PC-9 (cell line): ENCODE data around the gene SDHC.

Source experiments
- EZH2 ChIP-seq: fragments of 200-600 bp; sonication (generic); IDR thresholded peaks from 2 replicates; pipeline ENCODE4 v1.8.0; 2017; ENCODE audit warnings: antibody characterized with exemption, low read depth
- TF ChIP-seq, protein P1 (sequence below): fragments of 200-600 bp; sonication (generic); conservative IDR thresholded peaks from 2 replicates; pipeline ENCODE4 v1.6.1; 2017; ENCODE audit warnings: mixed run types, antibody characterized with exemption, mild to moderate bottlenecking, moderate library complexity

- TF ChIP-seq, protein P1, sequence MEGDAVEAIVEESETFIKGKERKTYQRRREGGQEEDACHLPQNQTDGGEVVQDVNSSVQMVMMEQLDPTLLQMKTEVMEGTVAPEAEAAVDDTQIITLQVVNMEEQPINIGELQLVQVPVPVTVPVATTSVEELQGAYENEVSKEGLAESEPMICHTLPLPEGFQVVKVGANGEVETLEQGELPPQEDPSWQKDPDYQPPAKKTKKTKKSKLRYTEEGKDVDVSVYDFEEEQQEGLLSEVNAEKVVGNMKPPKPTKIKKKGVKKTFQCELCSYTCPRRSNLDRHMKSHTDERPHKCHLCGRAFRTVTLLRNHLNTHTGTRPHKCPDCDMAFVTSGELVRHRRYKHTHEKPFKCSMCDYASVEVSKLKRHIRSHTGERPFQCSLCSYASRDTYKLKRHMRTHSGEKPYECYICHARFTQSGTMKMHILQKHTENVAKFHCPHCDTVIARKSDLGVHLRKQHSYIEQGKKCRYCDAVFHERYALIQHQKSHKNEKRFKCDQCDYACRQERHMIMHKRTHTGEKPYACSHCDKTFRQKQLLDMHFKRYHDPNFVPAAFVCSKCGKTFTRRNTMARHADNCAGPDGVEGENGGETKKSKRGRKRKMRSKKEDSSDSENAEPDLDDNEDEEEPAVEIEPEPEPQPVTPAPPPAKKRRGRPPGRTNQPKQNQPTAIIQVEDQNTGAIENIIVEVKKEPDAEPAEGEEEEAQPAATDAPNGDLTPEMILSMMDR = no peak
- TF ChIP-seq EZH2 = no peak
Measured at GRCh38 chr1:161365207-161365606, 51.0 kb downstream of the SDHC start.
